HG03378 (cell line): ENCODE measurements around the gene TARM1.
"Not testable (repeated sequence)": the region's sequence is repeated elsewhere in the genome, so short reads cannot be mapped to it uniquely, and the experiment has no call there.

ENCODE experiments used
- ATAC-seq: cut with Tn5 transposase; IDR thresholded peaks from one replicate; pipeline ENCODE4 v1.9.1; 2021; ENCODE audit warnings: mild to moderate bottlenecking, moderate library complexity; ENCODE audit not compliant: unreplicated experiment

The TARM1 gene

DNA sequence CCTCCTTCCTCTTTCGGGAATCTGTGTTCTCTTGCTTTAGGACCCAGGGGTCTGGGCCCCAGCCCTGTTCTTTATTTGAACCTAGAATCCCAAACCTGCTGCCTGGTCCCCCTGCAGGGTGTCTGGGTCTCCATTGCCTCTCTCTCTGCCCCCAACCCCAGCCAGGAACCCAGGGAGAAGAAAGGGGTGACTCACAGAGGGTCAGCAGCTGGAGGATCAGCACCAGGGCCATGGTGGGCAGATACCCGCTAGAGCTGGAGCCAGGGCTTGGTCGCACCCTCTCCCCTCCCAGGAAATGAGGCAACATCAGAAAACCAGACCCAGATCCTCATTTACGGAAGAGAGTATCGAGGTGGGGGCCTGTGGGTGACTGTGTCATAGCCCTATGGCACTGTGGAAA lies 19.4 kb upstream of the TARM1 start, which contains the start of gene OSCAR:
Gene OSCAR, minus strand, starts transcription at position 243 of the 400 bp plus-strand sequence. Its CDS starts 11 bp downstream, at position 232.
- ATAC-seq: no peak

DNA sequence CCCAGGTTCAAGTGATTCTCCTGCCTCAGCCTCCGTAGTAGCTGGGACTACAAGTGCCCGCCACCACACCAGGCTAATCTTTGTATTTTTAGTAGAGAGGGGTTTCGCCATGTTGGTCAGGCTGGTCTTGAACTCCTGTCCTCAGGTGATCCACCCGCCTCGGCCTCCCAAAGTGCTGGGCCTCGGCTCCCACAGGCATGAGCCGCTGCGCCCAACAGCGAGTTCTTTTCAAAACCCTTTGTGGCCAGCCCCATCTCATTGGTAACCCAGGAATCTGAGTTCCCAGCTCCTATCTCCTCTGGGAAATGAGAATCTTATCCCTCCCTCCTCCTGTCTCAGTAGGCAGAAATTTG lies 18.7 kb upstream of the TARM1 start:
- not testable (repeated sequence) for ATAC-seq

DNA sequence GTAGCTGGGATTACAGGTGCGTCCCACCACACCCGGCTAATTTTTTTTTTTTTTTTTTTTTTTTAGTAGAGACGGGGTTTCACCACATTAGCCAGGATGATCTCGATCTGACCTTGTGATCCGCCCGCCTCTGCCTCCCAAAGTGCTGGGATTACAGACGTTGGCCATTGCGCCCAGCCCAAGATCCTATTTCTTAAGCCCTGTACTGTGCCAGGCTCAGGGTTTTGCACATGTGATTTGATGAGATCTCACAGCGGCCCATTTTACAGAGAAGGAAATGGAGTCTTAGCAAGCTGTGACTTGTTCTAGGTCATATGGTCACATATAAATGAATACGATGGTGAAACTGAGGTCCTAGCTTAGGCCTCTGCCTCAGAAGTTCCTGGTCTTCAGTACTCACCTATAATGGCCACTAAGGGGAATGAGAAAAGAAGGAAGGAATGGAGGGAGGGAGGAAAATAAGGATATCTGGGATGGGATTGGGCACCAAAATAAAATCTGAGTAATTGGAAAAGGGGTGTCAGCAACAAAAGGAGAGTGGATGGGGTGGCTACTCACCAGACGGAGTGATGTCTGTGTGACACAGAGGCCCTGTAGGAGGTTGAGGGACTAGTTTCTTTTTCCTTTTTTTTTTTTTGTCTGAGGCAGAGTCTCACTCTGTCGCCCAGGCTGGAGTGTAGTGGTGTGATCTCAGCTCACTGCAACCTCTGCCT lies 18.2 kb upstream of the TARM1 start:
- no peak for ATAC-seq

DNA sequence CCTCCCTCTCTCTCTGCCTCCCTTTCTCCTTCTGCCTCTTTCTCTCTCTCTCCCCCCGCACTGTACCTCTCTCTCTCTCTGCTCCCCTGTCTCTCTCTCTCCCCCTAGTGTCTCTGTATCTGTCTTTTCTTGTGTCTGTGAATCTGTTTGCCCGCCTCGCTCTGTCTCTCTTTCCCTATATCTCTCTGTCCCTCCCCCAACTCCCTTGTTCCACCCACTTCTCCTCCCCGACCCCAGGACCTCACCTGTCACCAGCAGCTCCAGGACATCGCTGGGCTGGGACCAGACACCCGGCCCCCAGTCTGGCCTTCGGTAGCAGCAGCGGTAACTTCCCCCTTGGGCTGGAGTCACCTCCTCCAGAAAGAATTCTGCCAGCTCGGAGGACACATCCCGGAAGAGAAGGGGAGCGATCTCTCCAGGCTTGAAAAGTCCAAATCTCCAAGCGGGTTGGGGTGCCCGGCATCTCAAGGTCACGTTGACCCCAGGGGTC lies 15.5 kb upstream of the TARM1 start:
- ATAC-seq: no peak

DNA sequence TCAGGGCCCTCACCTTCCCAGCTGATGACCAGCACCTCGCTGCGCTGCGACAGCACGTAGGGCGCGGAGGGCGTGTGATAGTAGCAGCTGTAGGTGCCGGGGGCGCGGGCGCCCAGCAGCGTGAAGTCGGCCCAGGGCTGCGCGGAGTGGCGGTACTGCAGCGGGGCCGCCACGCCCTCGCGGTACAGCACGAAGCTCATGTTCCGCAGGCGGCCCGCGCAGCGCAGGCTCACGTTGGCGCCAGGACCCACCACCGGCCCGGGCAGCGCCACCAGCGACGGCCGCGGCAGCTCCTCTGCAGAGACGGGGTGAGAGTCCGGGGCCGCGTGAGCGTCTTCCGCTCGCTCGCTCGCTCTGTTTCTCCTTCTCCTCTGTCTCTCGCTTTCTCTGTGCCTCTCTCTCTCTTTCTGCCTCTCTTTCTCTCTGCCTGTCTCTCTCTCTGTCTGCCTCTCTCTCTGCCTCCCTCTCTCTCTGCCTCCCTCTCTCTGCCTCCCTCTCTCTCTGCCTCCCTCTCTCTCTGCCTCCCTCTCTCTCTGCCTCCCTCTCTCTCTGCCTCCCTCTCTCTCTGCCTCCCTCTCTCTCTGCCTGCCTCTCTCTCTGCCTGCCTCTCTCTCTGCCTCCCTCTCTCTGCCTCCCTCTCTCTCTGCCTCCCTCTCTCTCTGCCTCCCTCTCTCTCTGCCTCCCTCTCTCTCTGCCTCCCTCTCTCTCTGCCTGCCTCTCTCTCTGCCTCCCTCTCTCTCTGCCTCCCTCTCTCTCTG lies 14.9 kb upstream of the TARM1 start:
- ATAC-seq: not testable (repeated sequence)

DNA sequence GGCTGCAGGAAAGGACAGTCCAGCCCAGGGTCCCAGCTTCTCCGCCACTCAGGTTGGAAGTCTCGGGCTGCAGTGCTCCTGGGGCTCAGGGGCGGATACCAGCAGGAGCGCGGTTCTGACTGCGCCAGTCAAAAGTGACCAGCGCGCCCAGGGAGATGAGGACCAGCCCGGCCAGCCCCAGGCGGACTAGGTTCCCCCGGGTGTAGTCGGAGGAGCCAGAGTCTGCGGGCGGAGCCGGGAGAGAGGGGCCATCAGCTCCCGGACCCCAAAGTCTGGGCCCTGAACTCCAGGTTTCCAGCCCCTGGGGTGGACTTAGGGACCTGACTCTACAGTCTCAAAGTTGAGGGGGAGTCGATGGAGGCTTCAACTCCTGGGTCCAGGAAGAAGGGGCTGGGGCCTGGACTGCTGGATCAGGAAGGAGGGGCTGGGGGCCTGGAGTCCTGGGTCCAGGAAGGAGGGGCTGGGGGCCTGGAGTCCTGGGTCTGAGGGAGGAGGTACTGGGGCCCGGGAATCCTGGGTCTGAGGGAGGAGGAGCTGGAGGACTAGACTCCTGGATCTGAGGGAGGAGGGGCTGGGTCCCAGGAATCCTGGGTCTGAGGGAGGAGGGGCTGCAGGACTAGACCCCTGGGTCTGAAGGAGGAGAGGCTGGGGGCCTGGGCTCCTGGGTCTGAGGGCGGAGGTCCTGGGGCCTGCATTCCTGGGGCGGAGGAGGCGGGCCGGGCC lies 14.1 kb upstream of the TARM1 start:
- ATAC-seq: no peak

DNA sequence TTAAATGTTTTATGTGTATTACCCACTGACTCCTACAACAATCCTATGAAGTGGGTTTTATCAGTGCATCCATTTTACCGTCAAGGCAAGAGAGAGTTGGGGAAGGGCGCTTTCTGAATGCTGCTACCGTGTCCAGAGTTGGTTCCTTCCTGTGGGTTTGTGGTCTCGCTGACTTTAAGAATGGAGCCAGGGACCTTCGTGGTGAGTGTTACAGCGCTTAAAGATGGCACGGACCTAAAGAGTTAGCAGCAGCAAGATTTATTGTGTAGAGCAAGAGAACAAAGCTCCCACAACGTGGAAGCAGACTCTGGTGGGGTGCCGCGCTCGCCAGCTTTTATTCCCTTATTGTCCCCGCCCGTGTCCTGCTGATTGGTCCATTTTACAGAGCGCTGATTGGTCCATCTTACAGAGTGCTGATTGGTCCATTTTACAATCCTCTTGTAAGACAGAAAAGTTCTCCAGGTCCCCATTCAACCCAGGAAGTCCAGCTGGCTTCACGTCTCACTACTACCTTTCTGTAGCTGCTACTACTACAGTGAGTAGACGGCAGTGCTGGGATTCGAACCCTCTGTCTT lies 13.3 kb upstream of the TARM1 start:
- ATAC-seq: no peak

DNA sequence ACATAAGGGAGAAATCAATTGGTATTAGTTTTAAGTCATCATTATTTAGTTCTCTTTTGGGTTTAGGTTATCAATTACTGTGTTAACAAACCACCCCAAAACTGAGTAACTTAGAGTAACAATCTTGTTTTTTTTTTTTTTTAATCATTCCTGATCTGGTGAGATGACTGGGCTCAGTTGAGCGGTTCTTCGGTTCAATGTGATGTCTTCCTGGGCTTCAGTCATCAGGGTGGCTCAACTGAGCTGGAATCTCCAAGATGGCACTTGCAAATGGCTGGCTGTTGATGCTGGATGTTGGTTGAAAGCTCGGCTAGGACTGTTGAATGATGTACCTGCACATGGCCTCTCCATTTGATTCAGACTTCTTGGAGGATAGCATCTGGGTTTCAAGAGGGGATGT lies 3.2 kb upstream of the TARM1 start:
- no peak for ATAC-seq

DNA sequence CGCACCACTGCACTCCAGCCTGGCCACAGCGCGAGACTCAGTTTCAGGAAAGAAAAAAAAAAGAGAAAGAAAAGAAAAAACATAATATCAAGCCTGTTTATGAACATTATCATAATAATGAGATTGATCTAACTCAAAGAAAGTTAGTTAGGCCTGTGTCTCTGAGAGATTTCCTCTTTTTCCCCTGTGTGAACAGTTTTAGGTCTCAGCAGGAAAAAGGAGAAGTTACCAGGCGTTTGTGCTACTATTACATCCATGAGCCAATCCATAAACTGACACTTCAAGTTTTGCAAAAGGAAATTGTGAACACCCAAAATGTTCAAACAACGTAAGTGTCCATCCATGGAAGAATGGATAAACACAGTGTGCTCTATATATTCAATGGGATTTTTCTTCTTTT lies 3.8 kb downstream of the TARM1 start:
- ATAC-seq: no peak

DNA sequence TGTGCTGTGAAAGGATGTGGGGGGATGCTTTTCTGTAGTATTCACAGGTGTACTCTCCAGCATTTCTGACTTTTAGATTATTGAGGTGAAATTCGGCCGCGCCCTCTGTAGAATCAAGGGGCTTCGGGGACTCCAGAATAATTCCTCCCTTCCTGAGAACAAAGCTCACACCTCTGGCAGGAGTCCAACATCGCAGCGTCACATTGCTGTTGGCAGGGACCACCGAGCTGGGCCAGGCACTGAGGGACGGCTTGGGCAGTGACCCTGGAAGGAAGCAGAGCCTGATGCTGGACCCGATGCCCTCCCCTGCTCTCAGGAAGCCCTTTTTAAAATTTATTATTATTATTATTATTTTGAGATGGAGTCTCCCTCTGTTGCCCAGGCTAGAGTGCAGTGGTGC lies 6.3 kb downstream of the TARM1 start:
- no peak for ATAC-seq

DNA sequence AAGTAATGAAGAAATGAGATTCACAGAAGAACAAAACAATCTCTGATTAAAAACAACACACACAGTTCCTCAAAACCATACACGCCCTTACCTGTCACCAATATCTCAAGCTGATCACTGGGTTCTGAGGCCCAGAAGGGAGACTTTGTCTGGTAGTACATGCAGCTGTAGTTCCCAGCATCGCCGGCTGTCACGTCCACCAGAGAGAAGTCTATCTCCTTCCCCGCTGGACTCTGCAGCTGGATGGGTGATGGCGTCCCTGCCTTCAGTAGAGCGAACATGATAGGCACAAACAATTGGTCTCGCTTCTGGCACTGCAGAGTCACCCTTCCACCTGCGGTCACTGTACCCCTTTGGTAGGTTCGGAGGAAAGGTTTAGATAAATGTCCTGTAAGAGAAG lies 7.3 kb downstream of the TARM1 start:
- no peak for ATAC-seq

DNA sequence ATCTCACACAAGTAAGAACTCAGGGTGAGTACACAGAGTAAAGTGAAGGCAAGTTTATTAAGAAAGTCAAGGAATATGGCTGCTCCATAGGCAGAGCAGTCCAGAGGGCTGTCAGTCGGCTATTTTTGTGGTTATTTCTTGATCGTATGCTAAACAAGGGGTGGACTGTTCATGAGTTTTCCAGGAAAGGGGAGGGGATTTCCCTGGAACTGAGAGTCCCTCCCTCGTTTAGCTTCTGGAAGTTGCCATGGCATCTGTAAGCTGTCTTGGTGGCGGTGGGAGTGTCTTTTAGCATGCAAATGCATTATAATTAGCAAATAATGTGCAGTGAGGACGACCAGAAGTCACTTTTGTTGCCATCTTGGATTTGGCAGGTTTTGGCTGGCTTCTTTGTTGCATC lies 11.7 kb downstream of the TARM1 start:
- ATAC-seq: no peak

DNA sequence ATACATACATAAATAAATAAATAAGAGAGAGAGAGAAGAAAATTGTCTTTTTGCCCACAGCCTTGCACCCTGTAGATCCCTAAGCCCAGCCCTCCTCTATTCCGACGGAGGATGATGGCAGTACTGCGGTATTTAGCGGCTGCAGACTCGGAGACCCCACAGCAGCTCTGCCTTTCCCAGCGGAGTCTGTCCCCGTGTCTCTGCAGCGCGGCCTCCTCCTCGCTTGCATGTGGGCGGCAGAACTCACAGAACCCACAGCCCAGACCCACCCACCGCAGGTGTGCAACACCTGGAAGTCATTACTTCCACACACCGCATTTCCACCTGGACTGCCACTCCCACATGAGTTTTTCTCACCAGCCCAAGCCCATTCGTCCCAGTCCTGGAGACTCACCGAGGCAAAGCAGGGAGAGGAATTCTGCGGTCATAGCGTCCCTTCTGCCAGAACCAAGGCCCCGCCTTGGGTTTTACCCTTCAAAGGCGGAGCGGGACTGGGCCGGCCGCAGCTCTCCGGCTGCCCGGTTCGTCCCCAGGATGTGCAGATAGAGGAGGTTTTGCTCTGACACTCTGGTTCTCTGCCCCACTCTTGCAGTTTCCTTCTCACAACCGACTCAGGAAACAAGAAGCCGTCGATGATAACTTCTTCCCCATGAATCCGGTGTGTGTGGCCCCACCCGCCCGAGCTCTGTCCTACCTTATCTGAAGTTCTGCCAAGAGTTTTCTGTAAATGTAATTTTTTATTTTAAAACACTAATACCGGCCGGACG lies 17.6 kb downstream of the TARM1 start, which contains the start of gene VSTM1:
Gene VSTM1, minus strand, starts transcription at position 548 of the 767 bp plus-strand sequence. Its CDS starts 120 bp downstream, at position 428.
- ATAC-seq: no peak

DNA sequence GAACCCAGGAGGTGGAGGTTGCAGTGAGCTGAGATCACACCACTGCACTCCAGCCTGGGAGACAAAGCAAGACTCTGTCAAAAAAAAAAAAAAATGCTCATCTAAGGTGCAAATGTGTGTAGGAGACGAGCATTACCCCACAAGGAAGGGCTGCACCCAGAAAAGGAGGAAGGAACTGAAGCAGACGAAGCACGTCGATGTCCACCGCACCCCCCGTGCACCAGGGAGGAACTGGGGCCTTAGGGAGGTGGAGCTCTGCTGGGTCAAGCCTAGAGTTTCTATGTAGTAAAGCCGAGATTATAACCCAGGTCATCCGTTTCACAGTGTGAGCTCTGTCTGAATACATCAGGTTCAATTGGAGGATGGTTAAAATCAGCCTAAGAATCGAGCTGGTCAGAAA lies 18.5 kb downstream of the TARM1 start:
- no peak for ATAC-seq

DNA sequence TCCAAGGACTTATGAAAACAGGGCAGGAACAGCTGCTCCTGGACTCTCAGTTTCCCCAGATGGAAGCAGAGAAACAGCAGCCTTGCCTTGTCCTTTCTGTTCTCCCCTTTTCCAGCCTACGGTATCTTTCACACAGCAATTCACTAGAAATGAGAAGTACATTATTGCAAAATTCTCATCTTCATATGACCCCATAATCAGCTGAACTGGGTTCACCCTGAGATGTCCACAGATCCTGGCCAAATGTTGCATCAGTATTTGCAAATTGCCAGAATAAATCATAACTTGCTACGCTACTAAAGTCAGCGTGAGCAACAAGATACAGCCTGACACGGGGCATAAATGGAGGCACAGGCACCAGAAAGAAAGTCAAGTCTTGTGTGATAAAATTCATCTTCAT lies 33.5 kb downstream of the TARM1 start:
- ATAC-seq: no peak

DNA sequence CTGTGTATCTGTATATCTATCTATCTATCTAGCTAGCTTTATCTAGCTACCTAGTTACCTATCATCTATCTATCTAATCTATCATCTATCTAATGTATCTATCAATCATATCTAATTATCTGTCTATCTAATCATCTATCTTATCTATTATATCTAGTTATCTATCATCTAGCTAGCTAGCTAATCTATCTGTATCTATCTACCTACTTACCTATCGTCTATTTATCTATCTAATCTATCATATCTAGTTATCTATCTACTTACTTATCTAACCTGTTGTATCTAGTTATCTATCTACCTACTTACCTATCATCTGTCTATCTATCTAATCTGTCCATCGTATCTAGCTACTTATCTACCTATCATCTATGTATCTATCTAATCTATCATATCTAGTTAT lies 35.4 kb downstream of the TARM1 start:
- ATAC-seq: no peak

DNA sequence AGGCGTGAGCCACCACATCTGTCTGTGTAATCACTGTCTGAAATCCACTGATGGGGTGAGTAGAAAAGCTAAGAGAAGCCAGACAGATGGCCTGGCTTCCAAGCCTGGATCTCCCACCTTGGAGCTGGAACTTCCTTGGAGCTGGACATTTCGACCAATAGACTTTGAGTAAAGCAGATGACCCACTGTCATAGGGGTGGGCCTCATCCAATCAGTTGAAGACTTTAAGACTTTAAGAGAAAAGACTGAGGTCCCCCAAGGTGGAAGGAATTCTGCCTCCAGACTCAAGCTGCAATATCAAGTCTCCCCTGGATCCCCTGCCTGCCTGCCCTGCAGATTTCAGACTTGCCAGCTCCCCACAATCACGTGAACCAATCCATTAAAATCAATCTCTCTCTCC lies 38.2 kb downstream of the TARM1 start:
- ATAC-seq: no peak

DNA sequence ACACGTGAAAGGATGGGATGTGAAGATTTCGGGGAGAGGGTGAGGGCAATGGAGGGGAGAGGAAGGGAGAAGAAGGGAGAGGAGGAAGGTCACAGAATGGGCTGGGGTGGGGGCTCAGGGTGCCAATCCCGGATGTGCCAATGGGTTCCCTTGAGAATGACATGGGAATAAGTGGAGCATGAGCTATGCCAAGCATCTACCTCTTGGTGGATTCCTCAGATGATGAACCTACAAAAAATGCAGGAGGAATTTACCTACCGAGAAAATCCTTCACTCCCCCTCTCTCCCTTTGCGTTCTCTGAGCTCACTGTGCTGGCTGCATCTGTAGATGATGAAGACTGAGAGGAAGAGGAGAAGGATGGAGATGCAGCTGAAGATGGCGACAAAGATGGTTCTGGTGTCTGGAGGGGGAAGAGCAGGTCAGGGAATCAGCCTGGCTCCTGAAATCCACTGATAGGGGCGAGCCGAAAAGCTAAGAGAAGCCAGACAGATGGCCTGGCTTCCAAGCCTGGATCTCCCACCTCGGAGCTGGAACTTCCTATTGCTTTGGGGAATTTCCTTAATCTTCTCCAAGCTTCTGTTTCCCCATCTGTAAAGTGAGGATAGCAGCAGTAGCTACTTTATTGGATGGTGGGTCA lies 39.1 kb downstream of the TARM1 start:
- no peak for ATAC-seq

DNA sequence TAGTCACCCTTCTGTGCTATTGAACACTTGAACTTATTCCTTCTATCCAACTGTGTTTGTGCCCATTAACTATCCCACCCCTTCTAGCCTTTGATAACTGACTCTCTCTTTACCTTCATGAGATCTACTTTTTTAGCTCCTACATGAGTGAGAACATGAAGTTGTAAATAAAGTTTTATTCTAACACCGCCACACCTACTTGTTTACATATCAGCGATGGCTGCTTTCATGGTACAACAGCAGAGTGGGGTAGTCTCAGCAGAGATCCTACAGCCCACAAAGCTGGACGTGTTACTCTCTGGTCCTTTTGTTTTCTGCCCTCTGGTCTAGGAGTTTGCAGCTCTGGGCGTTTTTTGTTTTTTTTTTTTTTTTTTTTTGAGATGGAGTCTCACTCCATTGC lies 41.2 kb downstream of the TARM1 start:
- ATAC-seq: no peak

DNA sequence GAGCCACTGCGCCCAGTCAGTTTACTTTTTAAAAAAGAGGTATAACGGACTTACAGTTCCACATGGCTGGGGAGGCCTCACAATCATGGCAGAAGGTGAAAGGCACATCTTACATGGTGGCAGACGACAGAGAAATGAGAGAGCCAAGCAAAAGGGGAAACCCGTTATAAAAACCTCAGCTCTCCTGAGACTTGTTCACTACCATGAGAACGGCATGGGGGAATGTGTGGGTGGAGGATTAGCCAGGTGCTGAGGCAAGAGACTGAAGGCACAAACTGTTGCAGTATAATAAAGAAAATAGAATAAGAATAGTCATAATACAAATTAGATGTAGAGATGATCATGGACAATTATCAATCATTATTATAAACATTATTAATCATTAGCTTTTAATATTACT lies 44.6 kb downstream of the TARM1 start:
- not testable (repeated sequence) for ATAC-seq
